Femur (tissue), 1 donor: ENCODE measurements around the gene TP63.

Experiments used
- DNase-seq: peaks from one replicate; pipeline ENCODE4 v3.0.0-alpha.2; 2017

Gene TP63

DNA sequence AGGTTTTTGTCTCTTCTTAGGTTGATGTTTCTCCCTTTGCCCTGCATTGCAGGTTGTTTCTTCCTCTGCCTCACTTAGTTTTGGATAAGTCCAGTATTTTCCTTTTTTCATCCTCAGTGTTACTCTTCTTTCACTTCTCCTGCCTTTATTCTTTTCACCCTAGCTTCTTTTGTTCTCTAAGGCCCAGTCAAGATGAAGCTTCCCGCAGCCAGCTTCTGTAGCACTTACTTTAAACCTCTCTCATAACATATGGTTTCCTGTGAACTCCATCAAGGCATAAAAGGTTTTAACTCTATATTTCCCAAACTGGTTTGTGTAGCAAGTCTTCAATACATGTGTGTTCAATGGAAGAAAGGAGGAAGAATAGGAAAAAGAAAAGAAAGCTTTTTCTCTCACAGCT lies 54.1 kb downstream of the TP63 start:
- no peak for DNase-seq

DNA sequence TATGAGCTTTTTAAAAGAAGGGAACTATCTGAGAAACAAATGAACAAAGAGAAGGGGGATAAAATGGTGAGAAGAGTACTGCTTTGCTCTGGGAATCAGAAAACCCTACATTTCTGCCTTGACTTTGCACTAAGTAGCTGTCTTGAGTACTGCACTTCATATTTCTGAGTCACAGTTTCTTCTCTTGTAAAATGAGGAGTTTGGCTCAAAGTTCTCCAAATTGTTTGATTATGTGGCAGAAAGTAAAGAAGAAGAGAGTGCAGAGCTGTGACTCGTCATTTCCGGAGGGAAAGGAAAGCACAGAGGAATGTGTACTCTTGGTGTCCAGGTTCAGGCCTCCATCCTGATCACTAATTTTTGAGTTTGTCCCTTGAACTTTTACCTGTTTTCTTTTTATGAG lies 54.7 kb downstream of the TP63 start:
- no peak for DNase-seq

DNA sequence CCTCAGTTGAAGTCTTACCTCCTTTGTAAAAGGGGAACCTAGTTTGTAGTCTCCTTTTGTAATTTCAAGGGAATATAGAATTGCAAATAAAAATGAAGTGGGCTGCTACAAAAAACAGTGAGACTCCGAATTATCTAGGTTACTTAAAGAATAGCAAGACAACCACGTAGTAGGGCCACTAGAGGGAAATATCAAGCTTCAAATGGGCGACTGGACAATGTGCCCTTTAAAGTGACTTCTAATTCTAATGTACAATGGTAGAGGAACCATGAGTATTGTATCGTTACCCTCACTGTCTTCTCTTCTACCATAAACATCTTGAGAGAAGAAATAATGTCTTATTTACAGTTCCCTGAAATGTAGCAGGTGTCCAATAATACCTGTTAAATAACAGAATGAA lies 56.3 kb downstream of the TP63 start:
- no peak for DNase-seq

DNA sequence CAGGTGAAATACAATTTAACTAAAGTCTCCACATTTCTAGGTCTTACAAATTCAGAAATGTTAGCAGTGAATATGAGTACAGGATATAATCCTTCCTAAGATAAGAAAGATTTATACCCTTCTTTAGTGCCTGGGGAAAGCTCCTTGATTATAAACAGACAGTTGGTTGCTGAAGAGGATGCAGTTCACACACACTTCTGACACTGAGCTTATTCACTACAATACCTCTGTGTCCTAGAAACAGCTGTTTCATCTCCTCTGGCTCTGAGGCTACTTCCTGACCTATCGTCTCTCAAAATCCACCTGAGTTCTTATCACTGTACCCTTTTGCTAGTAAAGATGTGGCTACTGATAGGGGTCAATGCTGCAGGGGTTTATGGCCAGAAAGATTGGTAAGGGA lies 57.1 kb downstream of the TP63 start:
- DNase-seq, result no peak

DNA sequence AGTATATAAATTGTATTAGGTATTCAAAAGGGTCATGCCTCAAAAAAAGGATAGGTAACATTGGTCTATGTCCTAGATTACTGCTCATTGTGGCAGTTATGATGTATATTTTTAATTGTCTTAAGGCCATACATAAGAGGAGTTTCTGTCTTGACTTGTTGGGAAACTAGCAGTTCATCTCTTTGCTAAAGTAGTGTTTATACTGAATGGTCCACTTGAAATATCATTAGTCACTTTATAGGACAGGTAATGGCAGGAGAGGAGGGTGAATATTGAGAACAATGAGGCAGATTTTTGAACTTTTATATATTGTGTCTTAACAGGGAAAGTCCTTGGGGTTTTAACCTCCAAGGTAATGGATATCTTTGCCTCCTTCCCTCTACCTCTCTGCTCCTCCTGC lies 58.4 kb downstream of the TP63 start:
- DNase-seq, result no peak

DNA sequence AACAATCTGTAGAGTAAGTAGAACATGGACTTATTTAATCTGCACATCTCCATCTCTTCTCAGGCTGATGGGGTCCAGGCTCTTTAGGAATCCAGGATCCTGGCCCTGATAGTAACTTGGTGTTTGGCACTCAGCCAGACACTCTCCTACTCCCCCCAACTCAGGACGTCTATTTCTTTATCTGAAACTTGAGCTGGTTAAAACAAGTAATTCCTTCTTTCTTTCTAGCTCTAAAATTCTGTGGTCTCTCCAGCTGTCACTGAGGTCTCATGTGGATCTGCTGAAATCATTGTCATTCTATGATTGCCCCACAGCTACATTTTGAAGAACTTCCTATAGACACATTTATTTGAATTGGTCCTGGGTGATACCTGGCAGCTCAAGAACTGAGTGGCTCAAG lies 59.0 kb downstream of the TP63 start:
- no peak for DNase-seq

DNA sequence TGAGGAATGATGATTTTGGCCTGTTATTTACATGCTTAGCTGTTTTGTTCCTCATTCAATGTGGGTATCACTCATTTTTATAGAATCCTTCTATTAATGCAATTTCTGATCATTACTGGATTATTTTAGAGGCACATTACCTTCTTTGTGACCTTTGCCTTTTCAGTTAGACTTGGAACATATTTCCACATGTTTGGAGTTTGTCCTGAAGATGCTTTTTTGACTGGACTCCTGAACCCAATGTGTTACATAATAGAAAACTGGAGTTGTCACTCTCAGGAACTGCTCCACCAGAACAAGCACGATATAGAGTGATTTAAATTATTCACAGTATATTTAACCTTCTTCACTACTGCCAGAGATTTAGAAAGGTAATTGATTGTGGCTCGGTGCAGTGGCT lies 59.5 kb downstream of the TP63 start:
- no peak for DNase-seq

DNA sequence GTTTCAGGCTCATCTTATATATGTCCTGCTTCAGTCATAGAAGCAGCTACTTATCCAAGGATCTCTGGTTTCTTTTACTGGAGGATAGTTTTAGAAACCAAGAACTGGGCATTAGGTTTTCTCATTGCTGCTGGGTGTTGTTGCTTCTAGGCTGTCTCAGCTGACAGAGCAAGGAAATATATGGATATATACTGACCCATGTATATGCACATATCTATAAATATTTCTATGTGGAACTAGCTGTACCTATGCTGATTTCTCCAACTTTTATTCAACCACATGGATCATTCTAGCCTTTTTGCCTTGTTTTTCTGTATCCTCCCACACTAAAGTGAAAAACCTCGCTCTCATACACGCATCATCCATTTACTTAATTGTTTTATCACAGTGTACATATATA lies 64.2 kb downstream of the TP63 start:
- DNase-seq, result no peak

DNA sequence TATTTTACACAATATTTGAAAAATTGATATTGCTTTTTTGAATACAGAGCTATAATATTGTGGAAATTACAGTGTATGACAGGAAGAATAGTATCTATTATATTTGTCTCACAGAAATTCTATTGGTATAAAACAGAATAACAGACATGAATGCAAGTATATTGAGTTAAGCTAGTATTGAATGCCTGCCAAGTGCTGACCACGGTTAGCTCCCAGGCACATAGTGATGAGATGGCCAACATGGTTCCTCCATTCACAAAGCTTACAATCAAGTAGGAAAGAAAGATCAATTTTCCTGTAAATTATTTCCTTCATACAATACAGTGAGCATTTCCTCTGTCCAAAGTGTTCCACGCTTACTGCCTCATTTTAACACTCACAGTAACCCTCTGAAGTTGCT lies 67.6 kb downstream of the TP63 start:
- DNase-seq, result no peak

DNA sequence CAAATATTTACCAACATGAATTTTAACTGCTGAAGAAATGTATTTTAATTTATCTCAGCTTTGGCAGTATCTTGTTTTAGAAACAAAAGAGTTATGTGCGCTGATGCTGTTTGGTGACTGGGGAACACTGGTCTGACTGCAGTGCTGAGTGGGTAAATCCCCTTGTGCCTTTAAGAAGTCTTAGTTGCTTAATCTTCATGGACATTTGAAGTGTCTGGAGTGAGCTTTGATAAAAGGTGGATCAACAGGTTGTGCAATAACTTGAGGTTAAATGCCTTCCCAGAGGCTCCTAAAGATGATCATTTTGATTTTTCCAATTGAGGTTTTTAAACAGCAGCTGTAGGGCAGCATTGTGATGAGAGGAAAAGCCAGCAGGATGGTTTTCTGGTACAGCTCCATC lies 68.7 kb downstream of the TP63 start:
- DNase-seq, result no peak

DNA sequence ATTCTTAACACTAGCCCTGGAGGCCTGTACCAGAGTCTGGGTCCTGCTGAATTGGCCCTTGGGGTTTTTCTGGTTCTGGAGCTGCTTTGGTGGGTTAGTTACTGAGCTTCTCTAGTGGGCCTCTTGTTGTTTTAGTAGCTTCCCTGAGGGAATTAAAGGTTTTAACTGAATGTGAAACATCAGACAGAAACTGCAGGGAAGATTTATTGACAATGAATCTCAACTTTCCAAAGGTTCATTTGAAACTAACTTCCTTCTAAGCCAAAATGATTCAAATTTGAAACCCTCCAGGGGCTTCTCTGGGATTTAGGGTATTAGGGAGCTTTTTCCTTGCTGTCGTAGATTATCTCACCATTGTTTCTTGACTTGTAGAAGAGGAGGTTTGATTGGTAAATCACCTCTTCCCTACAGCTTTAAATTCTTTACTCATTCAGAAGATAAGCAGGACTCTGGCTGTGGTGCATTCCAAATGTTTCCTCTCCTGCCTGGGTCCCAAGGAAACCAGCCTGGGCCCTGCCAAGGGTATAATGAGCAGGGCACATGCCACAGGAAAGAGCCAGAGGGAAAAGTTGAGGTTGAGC lies 71.0 kb downstream of the TP63 start:
- DNase-seq, result no peak

DNA sequence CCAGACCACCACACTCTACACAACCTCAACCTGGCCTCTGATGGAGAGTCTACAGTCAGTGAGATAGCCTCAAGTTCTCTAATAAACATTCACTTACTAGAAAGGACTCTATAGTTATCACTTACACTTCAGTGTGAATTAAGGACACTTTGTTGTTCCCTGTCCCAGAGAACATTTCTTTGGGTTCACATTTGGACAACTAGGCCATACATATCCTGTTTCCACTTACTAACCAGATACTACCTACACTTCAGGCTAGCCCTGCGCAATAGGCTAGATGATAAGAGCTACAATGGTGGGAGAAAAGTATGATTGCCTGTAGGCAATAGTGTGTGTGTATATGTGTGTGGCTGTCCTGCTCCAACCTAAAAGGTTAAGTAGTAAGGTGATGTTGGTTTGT lies 72.7 kb downstream of the TP63 start:
- no peak for DNase-seq

DNA sequence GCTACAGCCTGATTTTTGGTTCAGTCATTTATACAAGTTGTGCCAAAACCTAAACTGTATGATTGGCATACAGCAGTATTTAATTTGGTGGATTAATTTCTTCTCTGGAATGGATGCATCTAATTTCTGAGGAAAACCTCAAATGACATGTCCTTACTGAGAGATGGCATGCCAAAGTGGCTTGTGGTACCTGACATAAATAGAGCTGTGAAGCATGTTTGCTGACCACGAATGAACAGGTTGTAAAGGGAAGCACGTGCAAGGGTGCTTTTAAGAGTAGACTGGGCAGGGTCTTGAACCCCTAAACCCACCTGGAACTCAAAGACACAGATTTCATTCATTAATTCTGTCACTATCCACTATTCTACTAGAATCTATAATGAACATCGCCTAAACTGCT lies 77.2 kb downstream of the TP63 start:
- no peak for DNase-seq

DNA sequence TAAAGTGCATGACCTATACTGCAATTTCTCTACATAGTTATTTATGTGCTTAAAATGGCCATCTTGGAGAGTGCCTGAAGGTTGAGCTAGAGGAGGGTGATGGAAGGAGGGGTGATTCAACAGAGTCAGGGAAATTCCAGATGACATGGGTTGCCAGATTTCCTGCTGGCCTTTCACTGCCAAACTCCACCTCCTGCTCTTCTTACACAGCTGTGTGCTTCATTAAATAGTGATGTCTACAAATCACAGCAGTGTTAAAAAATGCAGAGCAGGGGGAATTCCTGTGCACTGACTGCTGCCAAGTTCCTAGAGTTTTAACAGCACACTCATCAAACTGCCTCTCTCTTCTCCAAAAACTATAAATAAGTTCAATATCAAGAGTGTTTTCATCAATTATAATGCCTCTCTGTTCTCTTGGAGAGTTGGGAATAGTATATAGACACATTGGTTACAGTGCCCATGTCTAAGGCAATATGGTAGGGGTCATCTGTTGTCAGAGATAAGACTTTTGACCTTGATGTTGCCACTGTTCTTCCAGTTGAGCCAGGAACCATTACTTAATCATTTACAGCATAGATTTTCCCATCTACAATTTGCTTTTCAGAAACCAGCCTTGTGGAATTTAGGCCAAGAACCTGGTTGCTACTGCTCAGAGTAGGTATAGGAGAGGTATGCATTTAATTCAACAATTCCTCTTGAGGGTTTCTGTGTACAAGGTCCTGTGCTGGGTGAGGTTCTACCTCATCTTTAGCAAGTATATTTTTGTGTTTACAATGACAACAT lies 79.6 kb downstream of the TP63 start:
- DNase-seq, result peak; percentile 92

DNA sequence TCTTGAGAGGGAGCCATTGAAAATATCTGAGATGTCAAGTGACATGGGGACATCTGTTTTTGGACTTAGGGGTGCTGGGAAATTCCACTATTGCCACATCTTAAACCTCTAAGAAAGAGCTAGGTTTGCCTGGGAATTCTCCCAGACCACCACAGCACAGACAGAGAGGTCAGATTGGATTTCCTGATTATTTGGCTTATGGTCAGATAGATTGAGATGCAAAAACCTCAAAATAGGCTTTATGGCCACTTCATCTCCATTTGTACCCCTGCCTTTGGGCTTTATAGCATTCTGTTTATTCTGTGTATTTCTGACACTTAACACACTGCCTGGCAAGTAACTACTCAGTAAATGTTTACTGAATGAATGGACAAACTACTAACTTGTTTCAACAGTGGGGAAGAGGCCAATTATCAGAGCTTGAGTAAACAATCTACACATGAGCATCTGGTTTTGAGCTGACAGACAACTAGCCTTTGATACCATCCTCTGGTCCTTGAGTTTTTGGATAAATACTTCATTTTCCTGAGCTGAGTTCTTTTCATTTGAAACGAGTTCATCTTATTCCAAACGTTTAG lies 81.8 kb downstream of the TP63 start:
- DNase-seq, result no peak

DNA sequence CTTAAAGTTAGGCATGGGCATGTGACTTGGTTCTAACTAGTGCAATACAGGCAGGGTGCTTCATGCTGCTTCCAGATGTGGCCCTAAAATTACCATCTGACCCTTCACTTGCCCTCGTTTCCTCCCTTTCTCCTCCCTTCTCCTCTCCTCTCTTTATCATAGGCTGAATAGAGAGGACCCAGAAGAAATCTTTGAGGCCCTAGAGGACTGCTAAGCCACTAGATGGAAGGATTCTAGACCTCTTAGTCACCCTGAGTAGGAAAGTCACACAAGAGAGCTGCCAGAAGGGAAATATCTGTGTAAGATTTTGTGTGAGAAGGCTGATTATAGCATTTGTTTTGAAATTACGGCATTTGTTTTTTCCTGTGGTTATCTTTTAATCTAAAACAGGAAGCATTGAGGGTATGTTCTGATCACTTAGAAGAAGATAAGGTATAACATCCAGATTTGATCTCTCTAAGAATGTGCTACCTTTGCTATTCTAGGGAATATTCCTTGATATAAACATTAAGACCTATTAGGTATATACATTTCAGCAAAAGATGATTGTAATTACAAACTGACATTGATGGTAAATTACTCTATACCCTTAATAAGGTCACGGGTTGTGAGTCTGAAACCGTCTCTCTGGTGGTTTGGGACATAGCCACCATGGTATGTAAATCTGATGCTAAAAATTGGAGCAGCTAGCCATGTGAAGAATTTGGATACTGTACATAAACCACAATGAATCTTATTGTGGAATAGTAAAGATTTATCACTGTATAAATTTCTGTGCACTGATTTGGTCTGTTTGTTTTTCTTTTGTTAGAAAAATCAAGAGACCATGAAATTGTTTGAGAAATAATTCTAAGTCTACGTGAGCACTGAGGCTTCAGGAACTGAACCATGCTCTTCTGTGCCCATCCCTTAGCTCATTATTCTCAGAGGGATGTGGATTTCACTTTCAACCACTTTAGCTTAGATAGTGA lies 84.1 kb downstream of the TP63 start:
- no peak for DNase-seq

DNA sequence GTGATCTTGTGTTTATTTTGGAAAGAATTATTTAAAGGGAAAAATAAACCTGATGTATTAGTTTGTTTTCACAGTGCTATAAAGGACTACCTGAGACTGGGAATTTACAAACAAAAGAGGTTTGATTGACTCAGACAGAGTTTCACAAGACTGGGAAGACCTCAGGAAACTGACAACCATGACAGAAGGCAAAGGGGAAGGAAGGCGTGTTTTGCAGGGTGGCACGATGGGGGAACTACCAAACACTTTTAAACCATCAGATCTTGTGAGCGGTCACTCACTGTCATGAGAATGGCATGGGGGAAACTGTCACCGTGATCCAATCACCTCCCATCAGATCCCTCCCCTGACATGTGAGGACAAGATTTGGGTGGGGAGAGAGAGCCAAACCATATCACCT lies 87.0 kb downstream of the TP63 start:
- DNase-seq, result no peak

DNA sequence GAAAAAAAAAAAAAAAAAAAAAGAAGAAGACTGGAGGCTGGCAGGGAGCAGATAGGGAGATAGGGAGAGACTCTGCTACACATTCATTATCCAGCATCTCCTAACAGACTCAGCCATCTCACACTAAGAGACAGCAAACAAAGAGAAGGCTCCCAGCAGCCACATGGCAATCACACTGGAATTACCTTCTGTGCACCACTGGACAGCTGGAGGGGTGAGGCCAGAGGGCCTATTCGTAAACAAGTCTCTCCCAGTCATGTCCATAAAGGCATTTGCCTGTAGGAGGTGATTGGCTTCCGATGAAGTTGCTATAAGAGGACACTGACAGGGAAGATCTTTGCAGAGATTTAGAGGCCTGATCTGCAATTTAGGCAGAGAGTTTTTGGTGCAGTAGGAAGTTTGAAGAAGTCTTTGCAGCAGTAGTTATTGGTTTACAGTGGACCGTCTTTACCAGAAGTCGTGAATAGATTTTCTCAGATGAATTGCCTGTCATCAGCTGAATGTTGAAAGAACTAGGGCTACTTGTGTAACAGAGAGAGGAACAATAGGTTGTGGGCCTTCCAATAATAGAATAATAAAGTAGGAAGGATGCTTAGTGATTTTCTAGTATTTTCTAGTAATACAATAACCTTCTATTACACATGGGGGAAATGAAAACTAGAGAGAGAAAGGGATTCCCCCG lies 89.7 kb downstream of the TP63 start:
- no peak for DNase-seq

DNA sequence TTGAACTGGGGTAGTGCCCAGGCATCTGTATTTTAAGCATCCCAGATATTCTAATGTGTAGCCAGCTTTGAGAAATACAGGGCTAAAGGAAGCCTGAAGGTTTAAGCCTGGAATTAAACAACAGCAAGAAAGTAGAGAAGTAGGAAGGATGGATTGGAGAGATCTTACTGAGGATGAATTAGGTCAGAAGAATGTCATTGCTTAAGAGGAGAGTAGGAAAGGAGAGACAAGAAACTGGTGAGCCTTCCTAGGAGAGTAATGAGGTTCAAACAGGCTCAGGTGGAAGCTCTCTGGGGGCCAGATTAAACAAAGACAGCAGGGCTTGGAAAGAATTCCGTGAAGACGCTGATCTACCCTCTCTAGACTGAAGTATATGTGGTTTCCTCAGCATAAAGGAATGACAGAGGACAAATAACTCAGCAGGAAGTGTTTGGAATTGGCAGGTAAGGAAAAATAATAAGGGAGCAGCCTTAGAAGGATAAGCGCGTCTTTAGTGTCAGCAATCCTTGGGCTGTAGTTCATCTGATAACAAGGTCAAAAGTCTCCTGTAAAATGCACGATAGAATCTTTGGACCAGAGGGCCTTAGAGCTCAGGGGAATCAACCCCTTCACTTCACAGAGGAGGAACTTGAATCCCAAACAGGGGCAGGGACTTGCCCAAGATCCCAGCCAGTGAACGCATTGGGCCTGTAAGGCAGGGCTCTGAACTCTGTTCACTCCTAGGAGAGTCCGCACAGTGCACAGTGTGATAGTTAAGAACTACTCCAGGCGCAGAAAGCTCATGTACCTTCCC lies 90.9 kb downstream of the TP63 start:
- no peak for DNase-seq

DNA sequence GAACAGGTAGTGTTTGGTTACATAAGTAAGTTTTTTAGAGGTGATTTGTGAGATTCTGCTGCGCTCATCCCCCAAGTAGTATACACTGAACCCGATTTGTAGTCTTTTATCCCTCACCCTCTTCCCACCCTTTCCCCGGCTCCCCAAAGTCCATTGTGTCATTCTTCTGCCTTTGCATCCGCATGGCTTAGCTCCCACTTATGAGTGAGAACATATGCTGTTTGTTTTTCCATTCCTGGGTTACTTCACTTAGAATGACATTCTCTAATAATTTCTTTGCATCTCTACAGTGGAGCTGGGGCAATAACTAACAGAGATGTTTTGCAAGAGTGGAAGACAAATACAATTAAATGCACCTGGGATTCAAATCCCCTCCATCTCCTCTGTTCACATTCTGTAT lies 93.2 kb downstream of the TP63 start:
- DNase-seq, result peak; percentile 58

DNA sequence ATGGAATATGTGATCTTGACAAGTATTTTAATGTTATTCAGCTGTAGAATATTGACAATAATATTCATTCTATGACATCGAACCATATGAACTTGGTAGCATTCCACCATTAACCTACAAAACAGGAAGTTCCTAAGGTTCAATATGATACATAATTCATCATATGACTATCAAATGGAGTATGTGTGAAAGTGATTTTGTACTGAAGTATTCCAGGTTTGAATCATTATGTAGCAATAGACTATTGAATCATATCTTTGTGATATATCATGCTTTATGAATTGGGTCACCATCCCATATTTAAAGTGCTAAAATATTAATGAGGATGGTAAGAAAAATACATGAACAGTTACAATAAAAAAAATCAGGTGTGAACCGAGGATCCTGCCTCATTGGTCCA lies 95.1 kb downstream of the TP63 start:
- DNase-seq, result no peak

DNA sequence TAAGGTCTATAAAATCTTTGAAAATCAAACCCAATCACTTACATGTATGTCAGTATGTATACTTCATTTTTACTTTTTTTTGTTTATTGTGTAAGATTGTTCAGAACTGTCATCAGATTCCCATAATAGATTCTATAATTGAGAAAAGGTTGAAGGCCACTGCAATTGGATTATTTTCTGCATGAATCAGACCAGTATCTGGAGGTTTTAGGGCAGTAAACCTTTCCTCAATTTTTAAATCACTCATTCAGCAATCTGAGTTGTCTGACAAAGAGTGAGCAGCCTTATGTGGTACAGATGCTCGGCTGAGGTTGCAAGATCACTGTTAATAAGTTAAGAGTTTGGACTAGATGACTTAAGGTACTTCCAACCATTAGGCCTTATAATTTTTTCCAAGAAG lies 96.0 kb downstream of the TP63 start:
- DNase-seq, result no peak
